Stimulated activated CD4-positive, alpha-beta T cell treated with anti-CD3 and anti-CD28 coated beads, Interleukin-12 subunit alpha, Interleukin-12 subunit beta, amount 100 ng/mL, for 48 hours (primary cell): ENCODE results near the gene CLCF1.
A peak's percentile ranks its signal among the peaks of the same experiment; 100 is the strongest.
"Not testable (repeated sequence)": the region's sequence is repeated elsewhere in the genome, so short reads cannot be mapped to it uniquely, and the experiment has no call there.

ENCODE experiments used
- DNase-seq, 3 donors: peaks; one replicate each; pipeline ENCODE4 v3.0.0-alpha.2; 2020; ENCODE audit warnings: low read depth in 2 of 3, low spot score in 1 of 3

The CLCF1 gene

DNA sequence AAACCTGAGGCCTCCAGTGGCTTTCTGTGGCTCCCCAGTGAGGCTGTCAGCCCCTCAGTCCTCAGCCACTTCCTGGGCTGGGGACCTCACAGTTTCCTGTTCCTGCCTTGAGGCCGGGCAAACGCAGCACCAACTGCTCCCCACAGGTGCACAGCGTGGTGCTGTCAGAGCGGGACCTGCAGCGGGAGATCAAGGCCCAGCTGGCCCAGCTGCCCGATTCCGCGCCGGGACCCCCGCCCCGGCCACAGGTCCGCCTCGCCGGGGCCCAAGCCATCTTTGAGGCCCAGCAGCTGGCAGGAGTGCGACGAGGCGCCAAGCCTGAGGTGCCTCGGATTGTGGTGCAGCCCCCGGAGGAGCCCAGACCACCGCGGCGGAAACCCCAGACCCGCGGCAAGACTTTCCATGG, 35.9 kb upstream of the CLCF1 start:
- peak in 1 of 3 donors; percentile 56 for DNase-seq

GRCh38 chr11:67408437-67409200, 35.2 kb upstream of the CLCF1 start:
- DNase-seq = no peak

DNA sequence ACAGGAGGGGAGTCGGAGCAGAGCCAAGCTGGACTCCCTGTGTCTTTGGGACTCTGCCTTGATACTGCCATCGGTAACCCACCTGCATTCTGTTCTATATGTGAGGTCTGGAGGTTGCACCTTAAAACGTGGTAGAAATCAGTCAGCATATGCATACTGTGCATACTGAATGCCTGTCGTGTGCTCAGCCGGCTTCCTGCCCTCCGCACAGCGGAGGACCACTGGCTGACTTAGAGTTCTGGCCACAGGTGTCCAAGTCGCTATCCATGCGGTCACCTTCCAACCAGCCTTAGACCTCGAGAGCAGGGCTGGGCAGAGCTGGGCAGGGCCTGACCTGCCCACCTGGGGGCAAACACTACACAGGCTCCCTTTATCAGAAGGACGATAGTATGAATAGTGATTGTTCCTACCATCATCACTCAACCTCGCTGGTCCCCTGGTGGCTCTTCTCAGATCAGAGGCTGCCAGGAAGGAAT, 34.3 kb upstream of the CLCF1 start:
- DNase-seq = no peak

DNA sequence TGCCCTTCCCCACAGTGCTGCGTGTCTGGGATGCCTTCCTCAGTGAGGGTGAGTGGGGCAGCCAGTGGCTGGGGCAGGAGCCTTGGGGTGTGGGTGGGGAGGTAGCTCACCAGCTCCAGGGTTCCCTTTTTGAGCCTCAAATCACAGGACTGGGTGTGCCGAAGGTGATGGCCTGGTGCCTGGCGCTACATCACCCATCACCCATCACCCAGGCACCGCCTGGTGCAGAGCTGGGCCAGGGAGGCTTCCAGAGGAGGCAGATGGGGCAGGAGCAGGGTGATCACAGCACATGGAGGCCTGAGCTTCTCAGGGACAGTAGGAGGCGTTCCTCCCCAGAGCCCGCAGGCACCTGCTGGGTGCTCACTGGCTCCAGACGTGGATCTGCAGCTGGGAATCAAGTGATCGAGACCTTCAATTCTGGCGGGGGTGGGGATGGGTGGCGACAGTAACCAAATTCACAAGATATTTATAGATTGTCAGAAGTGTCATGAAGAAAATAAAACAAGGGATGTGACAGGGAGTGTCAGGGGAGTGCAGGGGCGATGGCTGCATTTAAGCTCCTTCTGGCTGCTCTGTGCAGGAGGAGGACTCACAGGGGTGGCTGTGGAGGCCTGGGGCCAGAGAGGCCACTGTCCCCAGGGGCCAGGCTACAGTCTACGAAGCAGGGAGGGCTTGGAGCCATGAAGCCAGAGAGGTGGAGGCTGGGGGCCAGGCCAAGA, 33.7 kb upstream of the CLCF1 start:
- DNase-seq = no peak

GRCh38 chr11:67406420-67406968, 33.1 kb upstream of the CLCF1 start:
- no peak for DNase-seq

DNA sequence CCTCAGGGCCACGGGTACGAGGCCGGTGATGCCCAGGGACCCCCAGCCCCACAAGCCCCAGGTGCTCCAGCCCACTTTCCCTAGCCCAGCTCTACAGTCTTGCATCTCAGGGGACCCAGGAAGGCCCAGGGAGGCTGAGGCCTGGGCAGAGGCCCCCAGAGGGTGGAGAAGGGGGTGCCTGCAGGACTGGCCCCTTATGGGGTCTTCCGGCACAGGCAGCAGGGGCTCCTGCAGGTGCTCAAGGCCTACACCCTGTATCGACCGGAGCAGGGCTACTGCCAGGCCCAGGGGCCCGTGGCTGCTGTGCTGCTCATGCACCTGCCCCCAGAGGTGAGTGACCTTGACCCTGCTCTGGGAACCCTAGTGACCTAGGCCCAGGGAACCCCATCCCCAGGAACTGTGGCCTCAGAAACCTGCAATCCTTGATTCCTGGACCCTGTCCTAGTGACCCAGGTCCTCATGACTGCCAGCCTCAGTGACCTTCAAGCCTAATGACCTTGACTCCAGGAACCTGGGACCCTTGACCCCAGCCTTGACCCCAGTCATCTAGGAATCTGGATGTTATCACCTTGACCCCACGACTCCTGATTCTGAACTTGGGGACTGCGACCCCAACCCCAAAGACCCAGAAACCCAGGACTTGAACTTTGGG, 32.4 kb upstream of the CLCF1 start:
- no peak for DNase-seq

GRCh38 chr11:67405196-67405567, 31.8 kb upstream of the CLCF1 start:
- no peak for DNase-seq

- DNase-seq = no peak
Observed at GRCh38 chr11:67404515-67405195, 31.3 kb upstream of the CLCF1 start.

- DNase-seq = not testable (repeated sequence)
Observed at GRCh38 chr11:67403085-67403484, 29.7 kb upstream of the CLCF1 start.

DNA sequence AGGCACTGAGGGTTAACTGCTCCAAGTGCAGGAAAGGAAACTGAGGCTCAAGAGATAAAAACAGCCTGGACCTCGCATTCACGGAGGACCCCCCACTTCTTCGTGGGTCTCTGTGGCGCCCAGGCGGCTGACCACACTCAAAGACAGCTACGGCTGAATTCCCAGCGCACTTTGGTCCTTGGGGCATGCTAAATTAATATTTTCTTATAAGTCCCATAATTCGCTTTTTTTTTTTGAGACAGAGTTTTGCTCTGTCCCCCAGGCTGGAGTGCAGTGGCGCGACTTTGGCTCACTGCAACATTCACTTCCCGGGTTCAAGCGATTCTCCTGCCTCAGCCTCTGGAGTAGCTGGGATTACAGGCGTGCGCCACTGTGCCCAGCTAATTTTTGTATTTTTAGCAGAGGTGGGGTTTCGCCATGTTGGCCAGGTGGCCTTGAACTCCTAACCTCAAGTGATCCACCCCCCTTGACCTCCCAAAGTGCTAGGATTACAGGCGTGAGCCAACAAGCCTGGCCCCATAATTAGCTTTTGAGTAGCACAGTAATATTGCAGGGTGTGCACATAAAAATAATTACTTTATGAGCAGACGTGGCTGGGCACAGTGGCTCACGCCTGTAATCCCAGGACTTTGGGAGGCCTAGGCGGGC, 28.9 kb upstream of the CLCF1 start:
- not testable (repeated sequence) for DNase-seq

DNA sequence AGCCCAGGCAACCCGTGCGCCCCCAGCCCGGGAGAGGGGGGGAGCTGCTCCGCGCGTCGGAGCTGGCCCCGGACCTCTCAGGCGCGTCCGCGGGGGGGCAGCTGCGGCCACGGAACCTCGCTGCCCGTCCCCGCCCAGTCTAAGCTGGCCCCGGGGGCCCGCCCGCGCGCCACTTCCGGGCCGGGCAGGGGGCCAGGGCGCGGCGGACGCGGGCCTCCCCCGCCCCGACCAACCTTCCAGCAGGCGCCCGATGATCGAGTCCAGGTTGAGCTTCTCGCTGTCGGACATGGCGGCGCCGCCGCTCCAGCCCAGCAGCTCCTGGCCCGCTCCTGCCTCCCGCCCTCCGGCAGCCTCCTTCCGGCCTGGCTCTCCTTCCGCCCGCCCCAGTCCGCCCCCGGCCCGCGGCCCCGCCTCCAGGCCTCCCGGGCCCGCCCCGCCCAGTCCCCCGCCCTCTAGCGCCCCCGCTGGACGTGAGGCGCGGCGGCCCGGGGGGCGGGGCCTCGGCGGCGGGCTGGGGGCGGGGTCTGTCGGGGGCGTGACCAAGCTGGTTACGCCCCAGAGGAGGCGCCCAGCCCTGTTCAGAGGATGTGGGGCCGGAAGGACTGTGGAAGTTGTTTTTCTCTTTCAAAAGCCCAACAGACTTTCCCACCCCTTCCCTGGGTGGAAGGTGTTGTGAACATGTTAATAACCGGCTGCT, 28.2 kb upstream of the CLCF1 start, which contains the start of gene PPP1CA:
Gene PPP1CA (minus strand): TSS at position 364 of the 697 bp plus-strand sequence. CDS start 76 bp downstream, at position 288.
- DNase-seq = peak; percentile 83 to 92 (median 88)

DNA sequence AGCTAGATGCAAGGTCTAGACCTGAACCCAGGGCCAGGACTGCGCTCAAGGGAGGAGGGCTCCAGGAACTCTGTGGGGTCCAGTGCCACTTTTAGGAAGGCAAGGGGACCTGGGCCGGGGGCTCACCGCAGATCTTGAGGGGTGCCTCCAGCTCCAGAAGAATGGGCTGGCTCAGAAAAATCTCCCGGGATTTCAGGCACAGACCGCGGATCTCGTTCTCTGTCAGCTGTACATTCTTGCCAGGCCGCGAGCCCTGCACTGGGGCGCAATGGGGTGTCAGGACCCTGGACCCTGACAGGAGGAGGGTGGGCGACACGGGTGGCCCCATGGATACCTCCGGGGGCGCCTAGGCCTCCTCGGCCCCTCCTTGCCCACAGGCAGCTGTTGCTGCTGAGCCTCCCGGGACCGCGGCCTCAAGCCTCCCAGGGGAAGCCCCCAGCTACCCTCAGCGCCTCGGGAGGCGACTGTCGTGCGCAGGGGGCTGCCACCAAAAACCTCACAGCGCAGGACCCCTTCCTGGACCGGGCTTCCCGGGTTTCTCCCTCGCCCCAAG, 27.6 kb upstream of the CLCF1 start:
- DNase-seq = no peak

DNA sequence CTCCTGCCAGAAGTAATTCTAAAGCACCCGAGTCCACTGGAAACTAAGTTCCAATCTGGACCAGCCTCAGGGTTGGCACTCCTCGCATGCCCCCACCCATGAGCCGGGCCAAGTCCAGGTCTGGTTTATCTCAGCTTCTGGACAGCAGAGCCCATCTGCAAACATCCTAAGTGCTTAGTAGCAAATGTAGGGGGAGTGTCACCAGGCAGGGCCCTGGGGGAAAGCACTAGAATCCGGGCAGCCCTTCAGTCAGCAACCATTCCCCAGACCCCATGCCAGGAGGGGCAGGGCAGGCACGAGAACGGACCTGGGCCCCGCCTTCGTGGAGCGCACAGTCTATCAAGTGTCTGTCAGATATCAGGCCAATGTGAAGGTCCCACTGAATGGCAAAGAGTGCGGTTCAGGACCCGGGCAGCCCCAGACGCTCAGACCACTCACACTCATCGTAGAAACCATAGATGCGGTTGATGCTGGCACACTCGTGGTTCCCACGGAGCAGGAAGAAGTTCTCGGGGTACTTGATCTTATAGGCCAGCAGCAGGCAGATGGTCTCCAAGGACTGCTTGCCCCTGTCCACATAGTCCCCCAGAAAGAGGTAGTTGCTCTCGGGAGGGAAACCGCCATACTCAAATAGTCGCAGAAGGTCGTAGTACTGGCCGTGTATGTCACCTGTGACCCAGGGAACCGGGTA, 27.0 kb upstream of the CLCF1 start:
- DNase-seq = no peak

- no peak for DNase-seq
Observed at GRCh38 chr11:67398661-67399563, 25.5 kb upstream of the CLCF1 start.

GRCh38 chr11:67397986-67398660, 24.7 kb upstream of the CLCF1 start:
- DNase-seq = no peak

DNA sequence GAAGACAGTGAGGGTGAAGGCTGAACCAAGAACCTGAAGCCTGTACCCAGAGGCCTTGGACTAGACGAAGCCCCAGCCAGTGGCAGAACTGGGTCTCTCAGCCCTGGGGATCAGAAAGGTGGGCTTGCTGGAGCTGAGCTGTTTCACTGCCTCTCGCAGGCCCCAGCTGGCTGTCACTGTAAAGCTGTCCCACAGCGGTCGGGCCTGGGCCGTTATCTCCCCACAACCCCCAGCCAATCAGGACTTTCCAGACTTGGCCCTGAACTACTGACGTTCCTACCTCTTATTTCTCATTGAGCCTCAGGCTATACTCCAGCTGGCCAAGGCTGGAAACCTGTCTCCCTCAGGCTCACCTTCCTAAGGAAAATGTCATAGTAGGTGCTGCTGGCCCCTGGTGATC, 24.1 kb upstream of the CLCF1 start:
- no peak for DNase-seq

DNA sequence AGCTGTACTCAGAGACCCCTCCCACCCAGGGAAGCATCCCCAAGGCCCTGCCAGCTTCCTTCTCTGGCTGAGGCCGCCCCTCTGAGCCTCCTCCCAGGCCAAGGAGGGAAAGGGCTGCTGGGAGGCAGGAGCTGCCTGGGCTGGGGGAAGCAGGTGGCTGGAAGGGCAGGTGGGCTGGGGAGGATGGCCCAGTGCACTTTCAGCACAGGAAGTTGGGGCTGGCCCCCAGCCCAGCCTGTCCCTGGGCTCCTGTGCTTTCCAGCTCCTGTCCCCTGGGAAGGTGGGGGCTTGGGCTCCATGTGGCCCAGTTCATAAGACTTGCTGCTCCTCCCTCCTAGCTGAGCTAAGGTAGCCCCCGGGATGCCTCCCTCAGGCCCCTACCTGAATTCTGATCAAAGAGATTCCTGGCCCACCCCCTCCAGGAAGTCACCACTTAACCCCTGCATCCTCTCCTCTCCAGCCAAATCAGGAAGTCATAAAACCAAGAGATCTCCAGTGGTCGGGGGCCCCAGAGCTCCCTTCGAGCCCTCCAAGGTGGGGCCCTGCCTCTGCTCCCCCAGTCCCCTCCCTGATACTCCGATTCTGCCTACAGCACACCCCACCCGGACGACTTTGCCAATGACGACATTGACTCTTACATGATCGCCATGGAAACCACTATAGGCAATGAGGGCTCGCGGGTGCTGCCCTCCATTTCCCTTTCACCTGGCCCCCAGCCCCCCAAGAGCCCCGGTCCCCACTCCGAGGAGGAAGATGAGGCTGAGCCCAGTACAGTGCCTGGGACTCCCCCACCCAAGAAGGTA, 23.4 kb upstream of the CLCF1 start:
- DNase-seq = no peak
